ENCODE results near the gene MCUB. TPM values are rescaled to one million over a fixed set of nuclear protein-coding genes. Genes with fewer than 3 reads are reported as not detected.

MCUB gene
- total and polyA plus RNA-seq, 2 donors (not counting 3 experiments of a cell fraction or from before 2014, with no cell fraction given), result 32.5 to 53.8 TPM

DNA sequence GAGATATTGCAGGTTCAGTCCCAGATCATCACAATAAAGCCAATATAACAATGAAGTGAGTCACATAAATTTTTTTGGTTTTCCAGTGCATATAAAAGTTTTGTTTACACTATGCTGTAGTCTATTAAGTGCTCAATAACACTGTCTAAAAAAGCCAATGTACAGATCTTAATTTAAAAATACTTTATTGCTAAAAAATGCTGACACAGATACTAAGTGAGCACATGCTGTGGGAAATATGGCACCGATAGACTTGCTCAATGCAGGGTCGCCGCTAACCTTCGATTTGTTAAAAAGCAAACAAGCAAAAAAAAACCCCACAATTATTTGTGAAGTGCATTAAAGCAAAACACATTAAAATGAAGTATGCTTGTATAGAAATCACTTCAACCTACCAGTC lies 159.6 kb downstream of the MCUB start:
- Histone ChIP-seq H3K79me2 (ENCODE audit: control insufficient read depth, insufficient read depth, low read length) (no peaks in the 10 kb centered on the region), H3K4me2 (ENCODE audit: insufficient read depth, low read length) (no peak overlapping the region), H3K36me3 (ENCODE audit: control insufficient read depth in 2 of 2, extremely low read depth in 1 of 2, insufficient read depth in 2 of 2, low read length in 2 of 2) (peaks cover 0 to 2% of the 10 kb centered on the region in 2 experiments), H3K27me3 (ENCODE audit: control insufficient read depth in 2 of 2, insufficient read depth in 2 of 2, low read length in 2 of 2) (no peaks in the 10 kb centered on the region), H3K9me1 (replicated peaks; ENCODE audit: control insufficient read depth, extremely low read depth, insufficient read depth, low read length) (no peaks in the 10 kb centered on the region), H3K9ac (replicated peaks; ENCODE audit: extremely low read depth, insufficient read depth, low read length) (no peak overlapping the region), H3K4me3 (replicated peaks in 1 of 3; ENCODE audit: insufficient read depth in 1 of 3, low read depth in 1 of 3, low read length in 3 of 3) (no peak overlapping the region), H4K20me1 (replicated peaks; ENCODE audit: control insufficient read depth, extremely low read depth, insufficient read depth, low read length) (no peaks in the 10 kb centered on the region), H3K9me3 (replicated peaks; ENCODE audit: control insufficient read depth, insufficient read depth, low read length) (no peaks in the 10 kb centered on the region), H2AFZ (ENCODE audit: low read depth, low read length) (no peak overlapping the region), H3K27ac (ENCODE audit: insufficient read depth, low read depth, low read length) (no peak overlapping the region), H3K4me1 (ENCODE audit: control insufficient read depth, extremely low read depth, insufficient read depth, low read length) (no peaks in the 10 kb centered on the region)
- intact Hi-C loops (cut with micrococcal nuclease), result no loop called here
- FAIRE-seq (no peak), DNase-seq (ENCODE audit: low read depth, low spot score) (no peak)
- TF ChIP-seq POLR2AphosphoS5 (IDR thresholded peaks at IDR 0.05; ENCODE audit: insufficient read depth, low read depth, low read length), result no peak
- TF ChIP-seq, protein P1, sequence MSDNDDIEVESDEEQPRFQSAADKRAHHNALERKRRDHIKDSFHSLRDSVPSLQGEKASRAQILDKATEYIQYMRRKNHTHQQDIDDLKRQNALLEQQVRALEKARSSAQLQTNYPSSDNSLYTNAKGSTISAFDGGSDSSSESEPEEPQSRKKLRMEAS (IDR thresholded peaks at IDR 0.05; ENCODE audit: insufficient read depth, insufficient read length), result no peak
- TF ChIP-seq GATA2 (IDR thresholded peaks at IDR 0.05; ENCODE audit: insufficient read depth, insufficient read length, low read depth, low read length), result no peak
- TF ChIP-seq EZH2 (IDR thresholded peaks at IDR 0.05; ENCODE audit: borderline replicate concordance, low read depth, low read length, severe bottlenecking), result no peak
- no peak for TF ChIP-seq MYC (IDR thresholded peaks at IDR 0.05; ENCODE audit: low read depth, low read length)
- no peak for TF ChIP-seq JUN (IDR thresholded peaks at IDR 0.05; ENCODE audit: borderline replicate concordance, insufficient read depth, insufficient read length, low read depth)
- no peak for TF ChIP-seq POLR2A (IDR thresholded peaks at IDR 0.05; ENCODE audit: low read depth, low read length)
- no peak for TF ChIP-seq CTCF (IDR thresholded peaks at IDR 0.05; ENCODE audit: extremely low read depth in 1 of 2, insufficient read depth in 1 of 2, low read depth in 1 of 2, low read length in 2 of 2)
- no peak for TF ChIP-seq FOS (IDR thresholded peaks at IDR 0.05; ENCODE audit: borderline replicate concordance, insufficient read depth, low read length)
- CTCF ChIA-PET, result no interaction called here
- POLR2A ChIA-PET, result no interaction called here
- dilution Hi-C loops (cut with MboI; ENCODE audit: extremely low pct_ligation_motif_present, low sequenced_read_pairs), result no loop called here
- BruUV-seq (replicated peaks), result no TSS peak

All from endothelial cell of umbilical vein (primary cell).